Uterus (tissue), 2 donors: ENCODE results near the gene TTPAL.

Source experiments
- CTCF ChIP-seq, 4 experiments: fragments of 200-600 bp in 2 of 4; fragments of 450-650 bp in 2 of 4; sonication (generic) in 2 of 4; IDR thresholded peaks; one replicate each; pipeline ENCODE4 v1.5.1; 2016 to 2019; ENCODE audit warnings: antibody characterized with exemption in 4 of 4, mild to moderate bottlenecking in 2 of 4, moderate library complexity in 1 of 4
- POLR2A ChIP-seq, 2 donors: fragments of 450-650 bp; IDR thresholded peaks; one replicate each; pipeline ENCODE4 v1.6.1; 2016; ENCODE audit warnings: antibody characterized with exemption in 2 of 2, mild to moderate bottlenecking in 1 of 2, moderate library complexity in 1 of 2

- TF ChIP-seq POLR2A (IDR thresholded peaks at IDR 0.05) (no peak), CTCF (IDR thresholded peaks at IDR 0.05) (no peak)
Observed at GRCh38 chr20:44481719-44482416, 6.2 kb downstream of the TTPAL start.
